Prostate gland (tissue), 2 donors: ENCODE measurements around the gene BHLHE41.

Experiments used
- POLR2A ChIP-seq: fragments of 450-650 bp; IDR thresholded peaks from one replicate; pipeline ENCODE4 v1.6.1; 2016; ENCODE audit warnings: antibody characterized with exemption, mild to moderate bottlenecking
- POLR2AphosphoS5 ChIP-seq: sonication (generic); formaldehyde crosslinking; IDR thresholded peaks from one replicate; pipeline ENCODE4 v1.6.1; 2017; ENCODE audit warnings: antibody characterized with exemption
- TF ChIP-seq, protein P1 (sequence below), 4 experiments: fragments of 200-600 bp in 2 of 4; fragments of 450-650 bp in 2 of 4; sonication (generic) in 2 of 4; IDR thresholded peaks; 1 replicate in 3 of 4; 2 replicates in 1 of 4; pipeline ENCODE4 v1.5.1; 2016 to 2019; ENCODE audit warnings: antibody characterized with exemption in 4 of 4, mild to moderate bottlenecking in 2 of 4, moderate library complexity in 2 of 4

DNA sequence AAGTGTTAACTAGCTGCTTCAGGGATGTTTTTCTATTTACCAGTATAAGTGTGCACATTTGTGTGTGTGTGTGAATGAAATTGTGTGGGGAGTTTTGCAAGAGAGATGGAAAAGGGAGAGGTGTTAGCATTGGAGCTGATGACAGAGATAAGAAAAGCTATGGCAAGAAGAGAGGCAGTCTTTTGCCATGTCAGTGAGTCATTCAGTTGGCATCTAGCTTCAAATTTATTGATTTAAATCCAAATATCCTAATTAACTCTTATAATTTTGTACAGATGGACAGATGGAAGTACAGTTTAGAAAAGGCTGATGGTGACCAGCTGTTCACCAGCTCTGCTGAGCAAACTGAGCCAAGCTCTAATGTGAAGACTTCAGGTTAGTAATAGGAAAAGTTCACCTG lies 3.3 kb upstream of the BHLHE41 start:
- no peak for TF ChIP-seq POLR2A
- TF ChIP-seq, protein P1, sequence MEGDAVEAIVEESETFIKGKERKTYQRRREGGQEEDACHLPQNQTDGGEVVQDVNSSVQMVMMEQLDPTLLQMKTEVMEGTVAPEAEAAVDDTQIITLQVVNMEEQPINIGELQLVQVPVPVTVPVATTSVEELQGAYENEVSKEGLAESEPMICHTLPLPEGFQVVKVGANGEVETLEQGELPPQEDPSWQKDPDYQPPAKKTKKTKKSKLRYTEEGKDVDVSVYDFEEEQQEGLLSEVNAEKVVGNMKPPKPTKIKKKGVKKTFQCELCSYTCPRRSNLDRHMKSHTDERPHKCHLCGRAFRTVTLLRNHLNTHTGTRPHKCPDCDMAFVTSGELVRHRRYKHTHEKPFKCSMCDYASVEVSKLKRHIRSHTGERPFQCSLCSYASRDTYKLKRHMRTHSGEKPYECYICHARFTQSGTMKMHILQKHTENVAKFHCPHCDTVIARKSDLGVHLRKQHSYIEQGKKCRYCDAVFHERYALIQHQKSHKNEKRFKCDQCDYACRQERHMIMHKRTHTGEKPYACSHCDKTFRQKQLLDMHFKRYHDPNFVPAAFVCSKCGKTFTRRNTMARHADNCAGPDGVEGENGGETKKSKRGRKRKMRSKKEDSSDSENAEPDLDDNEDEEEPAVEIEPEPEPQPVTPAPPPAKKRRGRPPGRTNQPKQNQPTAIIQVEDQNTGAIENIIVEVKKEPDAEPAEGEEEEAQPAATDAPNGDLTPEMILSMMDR (IDR thresholded peaks at IDR 0.05) = no peak
- no peak for TF ChIP-seq POLR2AphosphoS5
